LNCaP clone FGC (cell line): ENCODE results near the gene ACBD6.

Experiments used
- DNase-seq: peaks from one replicate; pipeline ENCODE4 v3.0.0-alpha.2; 2011; ENCODE audit warnings: low read depth
- H3K4me3 ChIP-seq: 2 replicates; pipeline ENCODE4 v1.5.1; 2011; ENCODE audit warnings: mild to moderate bottlenecking, low read depth, low read length, control low read depth
- TF ChIP-seq, protein P1 (sequence below): IDR thresholded peaks from 2 replicates; pipeline ENCODE4 v1.5.1; 2012; ENCODE audit warnings: mild to moderate bottlenecking; ENCODE audit not compliant: control insufficient read depth, insufficient read depth; ENCODE audit errors: extremely low read depth

The ACBD6 gene

DNA sequence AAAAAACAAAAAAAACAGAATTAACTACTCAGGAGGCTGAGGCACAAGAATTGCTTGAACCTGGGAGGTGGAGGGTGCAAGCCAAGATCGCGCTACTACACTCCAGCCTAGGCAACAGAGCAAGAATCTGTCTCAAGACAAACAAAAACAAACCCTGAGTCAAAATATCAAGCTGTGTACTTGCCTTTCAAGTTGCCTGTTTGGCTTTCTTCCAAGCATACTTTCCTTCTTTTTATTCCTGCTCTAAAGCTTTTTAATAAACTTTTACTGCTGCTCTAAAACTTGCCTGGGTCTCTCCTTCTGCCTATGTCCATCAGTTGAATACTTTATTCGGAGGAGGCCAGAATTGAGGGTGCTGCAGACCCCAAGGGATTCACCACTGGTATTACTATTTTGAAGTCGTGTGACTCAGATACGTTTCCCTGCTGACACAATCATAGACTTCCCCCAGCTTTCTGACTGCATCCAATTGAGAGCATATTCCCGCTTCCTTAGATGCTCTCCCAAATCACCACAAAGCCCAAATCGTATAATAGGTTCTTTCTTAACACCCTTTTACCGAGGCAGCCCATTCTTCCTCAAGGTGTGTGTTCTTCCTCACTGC is 3.5 kb upstream of the ACBD6 start:
- no peak for DNase-seq
- H3K4me3 ChIP-seq = no peak overlapping the region
- TF ChIP-seq, protein P1, sequence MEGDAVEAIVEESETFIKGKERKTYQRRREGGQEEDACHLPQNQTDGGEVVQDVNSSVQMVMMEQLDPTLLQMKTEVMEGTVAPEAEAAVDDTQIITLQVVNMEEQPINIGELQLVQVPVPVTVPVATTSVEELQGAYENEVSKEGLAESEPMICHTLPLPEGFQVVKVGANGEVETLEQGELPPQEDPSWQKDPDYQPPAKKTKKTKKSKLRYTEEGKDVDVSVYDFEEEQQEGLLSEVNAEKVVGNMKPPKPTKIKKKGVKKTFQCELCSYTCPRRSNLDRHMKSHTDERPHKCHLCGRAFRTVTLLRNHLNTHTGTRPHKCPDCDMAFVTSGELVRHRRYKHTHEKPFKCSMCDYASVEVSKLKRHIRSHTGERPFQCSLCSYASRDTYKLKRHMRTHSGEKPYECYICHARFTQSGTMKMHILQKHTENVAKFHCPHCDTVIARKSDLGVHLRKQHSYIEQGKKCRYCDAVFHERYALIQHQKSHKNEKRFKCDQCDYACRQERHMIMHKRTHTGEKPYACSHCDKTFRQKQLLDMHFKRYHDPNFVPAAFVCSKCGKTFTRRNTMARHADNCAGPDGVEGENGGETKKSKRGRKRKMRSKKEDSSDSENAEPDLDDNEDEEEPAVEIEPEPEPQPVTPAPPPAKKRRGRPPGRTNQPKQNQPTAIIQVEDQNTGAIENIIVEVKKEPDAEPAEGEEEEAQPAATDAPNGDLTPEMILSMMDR = no peak

DNA sequence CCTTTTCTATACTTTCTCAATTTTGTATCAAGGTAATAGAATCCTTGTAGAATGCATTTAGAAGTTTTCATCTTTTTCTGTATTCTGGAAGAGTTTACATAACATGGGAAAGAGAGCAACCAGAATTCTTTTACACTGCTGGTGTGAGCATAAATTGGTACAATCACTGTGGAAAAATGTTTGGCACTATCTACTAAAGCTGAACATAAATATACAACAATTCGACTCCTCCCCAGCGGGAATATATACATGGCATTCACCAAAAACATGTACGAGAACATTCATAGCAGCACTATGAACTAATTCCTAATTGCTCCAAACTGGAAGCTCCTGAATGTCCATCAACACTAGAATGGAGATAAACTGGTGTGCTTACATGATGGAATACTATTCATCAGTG is 1.8 kb upstream of the ACBD6 start:
- H3K4me3 ChIP-seq = no peak overlapping the region
- DNase-seq = no peak
- TF ChIP-seq, protein P1 = no peak

DNA sequence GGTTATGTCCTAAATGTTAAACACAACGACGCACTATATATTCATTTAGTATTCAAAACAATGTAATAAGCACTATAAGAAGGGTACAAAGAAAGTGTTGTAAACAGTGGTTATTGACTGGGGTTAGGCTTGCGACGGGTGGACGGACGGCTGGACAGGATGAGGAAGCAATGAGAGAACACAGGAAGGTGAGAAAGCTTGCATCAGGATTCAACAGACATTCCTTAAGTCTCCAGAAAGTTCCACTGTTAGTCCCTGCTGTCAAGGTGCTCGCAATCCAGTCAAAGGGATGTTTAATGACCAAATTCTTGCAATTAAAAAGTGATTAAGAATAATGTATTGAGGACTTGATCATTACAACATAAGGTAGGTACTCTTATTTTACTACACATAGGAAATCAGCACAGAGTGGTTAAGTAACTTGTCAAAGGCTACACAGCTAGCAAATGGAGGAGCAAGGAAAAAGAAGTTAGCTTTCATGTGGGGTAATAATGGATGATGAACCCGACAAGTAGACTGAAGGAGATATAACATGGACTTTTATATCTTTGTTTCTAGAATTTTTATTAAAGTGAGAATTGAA is 994 bp upstream of the ACBD6 start:
- TF ChIP-seq, protein P1 = no peak
- H3K4me3 ChIP-seq = peak overlapping the region; percentile 74
- DNase-seq = no peak

DNA sequence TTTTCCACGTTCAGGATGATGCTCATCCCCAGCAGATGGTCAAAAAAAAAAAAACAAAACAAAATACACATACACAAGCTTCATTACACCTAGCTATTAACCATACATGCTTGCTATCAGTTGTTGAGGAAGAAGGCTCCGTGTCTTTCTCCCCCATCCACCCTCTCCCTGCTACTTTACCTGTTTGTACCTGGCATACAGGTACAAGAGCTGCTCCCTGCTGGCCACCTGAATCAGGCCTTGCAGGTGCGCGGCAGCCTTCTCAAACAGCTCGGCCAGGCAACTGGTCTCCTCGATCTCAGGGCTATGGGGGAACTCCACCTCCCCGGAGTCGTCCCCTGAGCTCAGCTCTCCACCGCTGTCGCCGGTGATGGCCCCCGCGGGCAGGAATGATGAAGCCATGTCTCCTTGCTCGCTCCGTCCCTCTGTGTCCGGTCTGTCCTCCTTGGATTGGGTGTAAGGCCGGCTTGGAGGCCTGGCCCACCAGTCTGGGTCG is 464 bp downstream of the ACBD6 start:
- TF ChIP-seq, protein P1 = peak; percentile 27
- peak; percentile 52 for DNase-seq
- peak overlapping the region; percentile 74 for H3K4me3 ChIP-seq

DNA sequence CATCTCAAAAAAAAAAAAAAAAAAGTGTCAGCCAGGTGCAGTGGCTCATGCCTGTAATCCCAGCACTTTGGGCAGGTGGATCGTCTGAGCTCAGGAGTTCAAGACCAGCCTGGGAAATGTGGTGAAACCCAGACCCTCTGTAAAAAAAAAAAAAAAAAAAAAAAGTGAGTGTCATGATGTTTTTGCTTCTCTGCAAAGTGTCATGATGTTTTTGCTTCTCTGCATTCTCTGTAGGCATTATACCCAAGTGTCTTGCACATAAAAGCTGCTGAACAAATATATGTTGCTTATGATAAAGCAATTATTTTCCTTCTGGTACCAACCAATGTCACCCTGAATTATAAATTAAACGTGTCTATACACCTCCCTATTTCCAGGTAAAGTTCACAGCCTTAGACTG is 1.7 kb downstream of the ACBD6 start:
- DNase-seq = no peak
- peak overlapping the region; percentile 74 for H3K4me3 ChIP-seq
- TF ChIP-seq, protein P1 = no peak

DNA sequence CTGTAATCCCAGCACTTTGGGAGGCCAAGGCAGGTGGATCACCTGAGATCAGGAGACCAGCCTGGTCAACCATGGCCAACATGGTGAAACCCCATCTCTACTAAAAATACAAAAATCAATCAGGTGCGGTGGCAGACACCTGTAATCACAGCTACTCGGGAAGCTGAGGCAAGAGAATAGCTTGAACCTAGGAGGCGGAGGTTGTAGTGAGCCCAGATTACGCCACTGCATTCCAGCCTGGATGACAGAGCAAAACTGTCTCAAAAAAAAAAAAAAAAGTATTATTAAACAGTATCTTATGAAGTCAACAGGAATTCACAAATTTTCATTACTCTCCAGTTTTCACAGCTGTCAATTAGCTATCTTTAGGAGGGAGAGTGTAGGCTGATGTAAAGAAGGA is 3.8 kb downstream of the ACBD6 start:
- DNase-seq = no peak
- TF ChIP-seq, protein P1 = no peak
- no peak overlapping the region for H3K4me3 ChIP-seq

DNA sequence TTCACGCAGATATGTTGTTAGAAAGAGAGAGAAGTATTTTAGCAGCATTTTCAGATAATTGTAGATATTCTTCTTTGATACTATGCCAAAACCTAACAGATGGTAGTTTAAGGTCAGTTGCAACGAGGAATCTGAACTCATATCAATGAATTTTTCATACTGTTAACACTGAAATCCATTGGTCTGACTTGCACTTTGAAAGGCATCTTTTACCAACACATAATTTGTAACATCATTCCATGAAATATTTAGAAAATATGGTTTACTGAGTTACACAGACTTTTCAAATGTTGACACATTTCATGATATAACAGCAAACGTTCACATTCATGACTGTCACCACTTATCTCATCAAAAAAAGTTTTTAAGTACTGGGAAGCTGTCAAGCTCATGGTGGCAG is 4.6 kb downstream of the ACBD6 start:
- H3K4me3 ChIP-seq = no peak overlapping the region
- no peak for DNase-seq
- TF ChIP-seq, protein P1 = no peak
